Stomach (tissue), 9 donors: Measurements from ENCODE around the gene COG7. TPM values are rescaled to one million over a fixed set of nuclear protein-coding genes. Genes with fewer than 3 reads are reported as not detected.

ENCODE experiments used
- DNase-seq, 2 donors: peaks; one replicate each; pipeline versions ENCODE4 v3.0.0 to v3.0.0-alpha.2; 2013 to 2019
- H3K27ac ChIP-seq, 5 donors: fragments of 200-600 bp in 4 of 5; sonication (generic) in 4 of 5; one replicate each; pipeline ENCODE4 v1.5.1; 2013 to 2019; ENCODE audit warnings: mild to moderate bottlenecking in 1 of 5, moderate library complexity in 1 of 5
- H3K27me3 ChIP-seq, 3 donors: fragments of 200-600 bp; sonication (generic); one replicate each; pipeline ENCODE4 v1.5.1; 2017 to 2019; ENCODE audit warnings: mixed run types in 1 of 3
- H3K36me3 ChIP-seq, 4 donors: fragments of 200-600 bp; sonication (generic); 1 replicate in 3 of 4; 2 replicates in 1 of 4; pipeline ENCODE4 v1.5.1; 2016 to 2019
- H3K4me1 ChIP-seq, 4 donors: fragments of 200-600 bp; sonication (generic); one replicate each; pipeline ENCODE4 v1.5.1; 2016 to 2019
- H3K4me3 ChIP-seq, 4 donors: fragments of 200-600 bp; sonication (generic) in 3 of 4; one replicate each; pipeline ENCODE4 v1.5.1; 2016 to 2019; ENCODE audit warnings: mild to moderate bottlenecking in 1 of 4
- H3K9me3 ChIP-seq, 4 donors: fragments of 200-600 bp; sonication (generic); one replicate each; pipeline ENCODE4 v1.5.1; 2016 to 2019
- CTCF ChIP-seq, 7 experiments: fragments of 450-650 bp in 4 of 7; fragments of 200-600 bp in 3 of 7; sonication (generic) in 3 of 7; IDR thresholded peaks; one replicate each; pipeline ENCODE4 v1.5.1; 2016 to 2019; ENCODE audit warnings: antibody characterized with exemption in 7 of 7, control low read depth in 2 of 7, mild to moderate bottlenecking in 1 of 7
- EP300 ChIP-seq: sonication (generic); formaldehyde crosslinking; IDR thresholded peaks from one replicate; pipeline ENCODE4 v1.6.1; 2017; ENCODE audit warnings: antibody characterized with exemption
- POLR2A ChIP-seq, 4 donors: fragments of 450-650 bp; IDR thresholded peaks; one replicate each; pipeline ENCODE4 v1.6.1; 2016; ENCODE audit warnings: antibody characterized with exemption in 4 of 4, control low read depth in 2 of 4, mild to moderate bottlenecking in 1 of 4, moderate library complexity in 1 of 4
- POLR2AphosphoS5 ChIP-seq, 3 donors: sonication (generic); formaldehyde crosslinking; IDR thresholded peaks; one replicate each; pipeline ENCODE4 v1.6.1; 2016; ENCODE audit warnings: antibody characterized with exemption in 3 of 3
- WGBS, 5 donors: extraction: QIAGEN DNeasy Blood & Tissue Kit in 3 of 5; methylation state at CpG; one replicate each; pipeline versions ENCODE4 v1.1.5 to v1.1.7; 2013 to 2018; 5-methylcytosine and 5-hydroxymethylcytosine counted together
- intact Hi-C: fragments of 100-400 bp; cut with DNase I; formaldehyde crosslinking; loops from one replicate; pipeline ENCODE4 v1.15.1; 2023; ENCODE audit warnings: low total_unique reads
- polyA plus RNA-seq, 3 donors: library from polyadenylated mRNA; stranded (reverse); fragments of 200-250 nt; gene quantifications; one replicate each; pipeline ENCODE4 v1.2.3, GENCODE V29; 2013
- total RNA-seq, 5 donors: library from RNA; depleted of rRNA; stranded (reverse); fragments of >200 nt; gene quantifications; one replicate each; pipeline versions ENCODE4 v1.1.0 to v1.2.3, GENCODE V29; 2014 to 2016
- donor health status: healthy with polysubstance abuse.
- donor health status: Bipolar disorder and iron deficiency.
- donor health status: healthy.

Gene COG7
- total and polyA plus RNA-seq, 8 donors, result 11.0 to 80.5 (median 27.7) TPM

- 82 to 94% (median 92%) methylated on average over 8 to 9 of the region's 9 CpGs for WGBS, 5 donors
- no peak for DNase-seq
These were observed 98.7 kb downstream of the COG7 start for GRCh38 chr16:23354246-23354645.

GRCh38 chr16:23353440-23353839 is 99.5 kb downstream of the COG7 start:
- H3K4me3 ChIP-seq, result no peak overlapping the region
- DNase-seq, result no peak
- TF ChIP-seq EP300 (no peak), POLR2A (IDR thresholded peaks at IDR 0.05) (no peak), POLR2AphosphoS5 (IDR thresholded peaks at IDR 0.05) (no peak), CTCF (IDR thresholded peaks at IDR 0.05) (no peak)

More at GRCh38 chr16:23354246-23354645, 98.7 kb downstream of the COG7 start:
- Histone ChIP-seq H3K27me3 (peaks cover 0 to 14% (median 0%) of the 10 kb centered on the region in 3 donors), H3K27ac (no peak overlapping the region), H3K9me3 (no peaks in the 10 kb centered on the region), H3K4me3 (no peak overlapping the region), H3K36me3 (no peaks in the 10 kb centered on the region), H3K4me1 (no peaks in the 10 kb centered on the region)
- intact Hi-C loops, result no loop called here
- TF ChIP-seq POLR2AphosphoS5 (IDR thresholded peaks at IDR 0.05) (no peak), EP300 (no peak), POLR2A (IDR thresholded peaks at IDR 0.05) (no peak), CTCF (IDR thresholded peaks at IDR 0.05) (no peak)

GRCh38 chr16:23351360-23351759 is 101.6 kb downstream of the COG7 start:
- no peak overlapping the region for H3K27ac ChIP-seq
- peaks cover 0 to 25% (median 0%) of the 10 kb centered on the region in 3 donors for H3K27me3 ChIP-seq
- 49 to 77% (median 60%) methylated on average over 5 of the region's 5 CpGs for WGBS, 5 donors
- no peak overlapping the region for H3K4me3 ChIP-seq
- TF ChIP-seq POLR2AphosphoS5 (IDR thresholded peaks at IDR 0.05), result no peak
- no peak for TF ChIP-seq CTCF (IDR thresholded peaks at IDR 0.05)
- TF ChIP-seq EP300, result no peak
- no peak for TF ChIP-seq POLR2A (IDR thresholded peaks at IDR 0.05)
- no peaks in the 10 kb centered on the region for H3K36me3 ChIP-seq
- no peaks in the 10 kb centered on the region for H3K9me3 ChIP-seq
- intact Hi-C loops, result no loop called here
- no peaks in the 10 kb centered on the region for H3K4me1 ChIP-seq
- DNase-seq, result no peak

More at GRCh38 chr16:23353440-23353839, 99.5 kb downstream of the COG7 start:
- Histone ChIP-seq H3K9me3 (no peaks in the 10 kb centered on the region), H3K27ac (no peak overlapping the region), H3K4me1 (no peaks in the 10 kb centered on the region), H3K27me3 (peaks cover 0 to 15% (median 0%) of the 10 kb centered on the region in 3 donors), H3K36me3 (no peaks in the 10 kb centered on the region)
- intact Hi-C loops, result no loop called here

GRCh38 chr16:23348579-23349469 is 104.2 kb downstream of the COG7 start:
- DNase-seq, result no peak
- Histone ChIP-seq H3K4me1 (no peaks in the 10 kb centered on the region), H3K36me3 (no peaks in the 10 kb centered on the region), H3K27me3 (peaks cover 0 to 23% (median 0%) of the 10 kb centered on the region in 3 donors), H3K27ac (no peak overlapping the region), H3K9me3 (no peaks in the 10 kb centered on the region), H3K4me3 (no peak overlapping the region)
- intact Hi-C loops, result no loop called here
- no peak for TF ChIP-seq POLR2AphosphoS5 (IDR thresholded peaks at IDR 0.05)
- no peak for TF ChIP-seq POLR2A (IDR thresholded peaks at IDR 0.05)
- no peak for TF ChIP-seq EP300
- TF ChIP-seq CTCF (IDR thresholded peaks at IDR 0.05), result no peak
- WGBS, 5 donors, result 59 to 68% (median 63%) methylated on average over 15 to 18 of the region's 18 CpGs
